Right atrium auricular region (tissue), 2 donors: ENCODE measurements around the gene ADH1C. TPM values are rescaled to one million over a fixed set of nuclear protein-coding genes. Genes with fewer than 3 reads are reported as not detected.
A peak's percentile ranks its signal among the peaks of the same experiment; 100 is the strongest.
"Not testable (repeated sequence)": the region's sequence is repeated elsewhere in the genome, so short reads cannot be mapped to it uniquely, and the experiment has no call there.

ENCODE experiments used
- DNase-seq: peaks from one replicate; pipeline ENCODE4 v3.0.0-alpha.2; 2019; ENCODE audit warnings: low spot score
- H3K27ac ChIP-seq, 2 donors: fragments of 200-600 bp; sonication (generic); 1 replicate in 1 of 2; 2 replicates in 1 of 2; pipeline ENCODE4 v1.5.1; 2016 to 2019
- H3K27me3 ChIP-seq, 2 donors: fragments of 200-600 bp; sonication (generic); one replicate each; pipeline versions ENCODE4 v1.5.1 to v1.6.0; 2017 to 2019
- H3K36me3 ChIP-seq: fragments of 200-600 bp; sonication (generic); one replicate; pipeline ENCODE4 v1.5.1; 2016
- H3K4me1 ChIP-seq, 2 donors: fragments of 200-600 bp; sonication (generic); one replicate each; pipeline versions ENCODE4 v1.5.1 to v1.6.0; 2017 to 2019
- H3K4me3 ChIP-seq, 2 donors: fragments of 200-600 bp; sonication (generic); 1 replicate in 1 of 2; 2 replicates in 1 of 2; pipeline ENCODE4 v1.5.1; 2017 to 2019; ENCODE audit warnings: mild to moderate bottlenecking in 1 of 2, moderate library complexity in 1 of 2
- H3K9me3 ChIP-seq, 2 donors: fragments of 200-600 bp; sonication (generic); one replicate each; pipeline ENCODE4 v1.5.1; 2019
- total RNA-seq, 2 donors: library from RNA; depleted of rRNA; stranded (reverse); fragments of >200 nt; gene quantifications; one replicate each; pipeline ENCODE4 v1.1.0, GENCODE V29; 2016
- TF ChIP-seq, protein P1 (sequence below), 2 donors: fragments of 200-600 bp; sonication (generic); IDR thresholded peaks; one replicate each; pipeline ENCODE4 v1.5.1; 2019; ENCODE audit warnings: antibody characterized with exemption in 2 of 2

The ADH1C gene
- total RNA-seq, 2 donors from 2014 or later = 4.9 to 12.0 TPM

DNA sequence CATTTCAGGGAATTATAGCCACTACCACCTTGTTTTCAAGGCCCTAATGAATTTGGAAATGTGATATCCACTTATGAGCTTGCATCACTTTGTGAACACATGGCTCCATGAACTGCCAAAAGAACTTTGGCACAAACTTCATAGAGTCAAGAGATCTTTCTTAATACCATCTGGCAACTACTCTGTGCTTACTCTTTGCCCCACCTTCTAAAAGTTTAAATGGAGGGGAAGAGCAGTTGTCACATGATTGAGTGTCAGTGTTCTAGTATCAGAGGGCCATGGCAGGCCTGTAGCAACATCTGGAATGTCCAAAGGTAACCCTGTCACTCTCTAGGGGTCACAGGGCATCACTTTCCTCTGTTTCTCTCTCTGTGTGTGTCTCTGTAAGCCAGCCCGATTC lies 28.8 kb downstream of the ADH1C start:
- Histone ChIP-seq H3K27ac (peak overlapping the region; percentile 75 to 83), H3K36me3 (no peaks in the 10 kb centered on the region), H3K9me3 (peaks cover 0 to 10% of the 10 kb centered on the region in 2 donors), H3K27me3 (no peaks in the 10 kb centered on the region), H3K4me1 (peaks cover 0 to 16% of the 10 kb centered on the region in 2 donors), H3K4me3 (no peak overlapping the region)
- DNase-seq = no peak
- TF ChIP-seq, protein P1, sequence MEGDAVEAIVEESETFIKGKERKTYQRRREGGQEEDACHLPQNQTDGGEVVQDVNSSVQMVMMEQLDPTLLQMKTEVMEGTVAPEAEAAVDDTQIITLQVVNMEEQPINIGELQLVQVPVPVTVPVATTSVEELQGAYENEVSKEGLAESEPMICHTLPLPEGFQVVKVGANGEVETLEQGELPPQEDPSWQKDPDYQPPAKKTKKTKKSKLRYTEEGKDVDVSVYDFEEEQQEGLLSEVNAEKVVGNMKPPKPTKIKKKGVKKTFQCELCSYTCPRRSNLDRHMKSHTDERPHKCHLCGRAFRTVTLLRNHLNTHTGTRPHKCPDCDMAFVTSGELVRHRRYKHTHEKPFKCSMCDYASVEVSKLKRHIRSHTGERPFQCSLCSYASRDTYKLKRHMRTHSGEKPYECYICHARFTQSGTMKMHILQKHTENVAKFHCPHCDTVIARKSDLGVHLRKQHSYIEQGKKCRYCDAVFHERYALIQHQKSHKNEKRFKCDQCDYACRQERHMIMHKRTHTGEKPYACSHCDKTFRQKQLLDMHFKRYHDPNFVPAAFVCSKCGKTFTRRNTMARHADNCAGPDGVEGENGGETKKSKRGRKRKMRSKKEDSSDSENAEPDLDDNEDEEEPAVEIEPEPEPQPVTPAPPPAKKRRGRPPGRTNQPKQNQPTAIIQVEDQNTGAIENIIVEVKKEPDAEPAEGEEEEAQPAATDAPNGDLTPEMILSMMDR (IDR thresholded peaks at IDR 0.05) = no peak

GRCh38 chr4:99321241-99322191 lies 31.0 kb downstream of the ADH1C start, which contains the start of gene ADH1B:
Gene ADH1B (minus strand): TSS chr4:99321401. CDS start chr4:99321331, 70 bp downstream.
- Histone ChIP-seq H3K9me3 (peaks cover 0 to 8% of the 10 kb centered on the region in 2 donors), H3K27ac (peak within 1 kb of the TSS; percentile 75 to 83), H3K4me3 (peak within 1 kb of the TSS; percentile 27 to 28), H3K4me1 (peaks cover 0 to 25% of the 10 kb centered on the region in 2 donors), H3K36me3 (peaks cover 8% of the 10 kb centered on the region), H3K27me3 (no peaks in the 10 kb centered on the region)
- TF ChIP-seq, protein P1 (IDR thresholded peaks at IDR 0.05) = no peak
- no peak for DNase-seq

DNA sequence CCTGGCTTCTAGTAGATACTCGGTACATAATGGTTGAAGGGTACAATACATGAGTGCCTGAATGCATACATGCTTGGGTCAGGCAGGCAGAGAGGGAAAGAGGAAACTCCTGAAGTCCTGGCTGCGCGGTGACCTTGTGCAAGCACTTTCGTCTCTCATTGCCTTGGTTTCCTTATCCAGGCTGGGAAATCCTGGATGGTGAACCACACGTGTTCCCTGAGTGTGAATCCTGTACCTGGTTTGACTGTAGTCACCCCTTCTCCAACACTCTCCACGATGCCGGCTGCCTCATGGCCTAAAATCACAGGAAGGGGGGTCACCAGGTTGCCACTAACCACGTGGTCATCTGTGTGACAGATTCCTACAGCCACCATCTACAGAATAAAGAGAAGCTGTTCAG lies 34.7 kb downstream of the ADH1C start:
- DNase-seq, H3K27me3 ChIP-seq, H3K9me3 ChIP-seq: not testable (repeated sequence)
- Histone ChIP-seq H3K4me3 (peak overlapping the region in 1 of 2 donors; percentile 3), H3K27ac (peak overlapping the region in 1 of 2 donors; percentile 39), H3K36me3 (peaks cover 13% of the 10 kb centered on the region), H3K4me1 (peaks cover 0 to 13% of the 10 kb centered on the region in 2 donors)

DNA sequence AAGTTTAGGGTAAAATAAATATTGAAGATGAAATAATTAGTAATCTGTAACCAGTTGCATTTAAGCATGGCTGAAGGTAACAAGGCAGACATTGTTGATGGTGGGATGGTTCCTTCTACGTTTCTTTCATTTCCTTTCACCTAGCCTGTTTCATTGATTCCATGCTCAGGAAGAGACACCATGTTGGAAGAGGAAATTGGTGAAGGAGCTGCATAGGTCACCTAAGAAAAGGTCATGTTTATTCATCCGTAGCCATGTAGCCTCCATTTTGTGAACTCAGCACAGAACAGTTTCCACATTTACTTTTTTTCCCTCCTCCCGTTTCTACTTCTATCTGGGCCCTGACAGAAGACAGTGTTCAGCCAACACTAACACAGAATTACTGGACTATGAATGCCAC lies 35.2 kb downstream of the ADH1C start:
- Histone ChIP-seq H3K27ac (no peak overlapping the region), H3K9me3 (no peaks in the 10 kb centered on the region), H3K36me3 (peaks cover 14% of the 10 kb centered on the region), H3K4me3 (peak overlapping the region in 1 of 2 donors; percentile 3), H3K27me3 (no peaks in the 10 kb centered on the region), H3K4me1 (peaks cover 0 to 13% of the 10 kb centered on the region in 2 donors)
- DNase-seq = no peak
- TF ChIP-seq, protein P1 (IDR thresholded peaks at IDR 0.05) = no peak

GRCh38 chr4:99315839-99316238 lies 36.7 kb downstream of the ADH1C start:
- no peaks in the 10 kb centered on the region for H3K9me3 ChIP-seq
- peaks cover 14% of the 10 kb centered on the region for H3K36me3 ChIP-seq
- no peak overlapping the region for H3K27ac ChIP-seq
- DNase-seq = no peak
- TF ChIP-seq, protein P1 (IDR thresholded peaks at IDR 0.05) = no peak
- no peak overlapping the region for H3K4me3 ChIP-seq
- no peaks in the 10 kb centered on the region for H3K27me3 ChIP-seq
- peaks cover 0 to 9% of the 10 kb centered on the region in 2 donors for H3K4me1 ChIP-seq

- Histone ChIP-seq H3K36me3 (peaks cover 18% of the 10 kb centered on the region), H3K27me3 (no peaks in the 10 kb centered on the region), H3K9me3 (no peaks in the 10 kb centered on the region), H3K4me1 (peaks cover 0 to 9% of the 10 kb centered on the region in 2 donors), H3K4me3 (no peak overlapping the region), H3K27ac (no peak overlapping the region)
- DNase-seq = no peak
- TF ChIP-seq, protein P1 (IDR thresholded peaks at IDR 0.05) = no peak
Measured at GRCh38 chr4:99314211-99314610, 38.3 kb downstream of the ADH1C start.
